Panc1 (cell line): ENCODE results near the gene SLC22A17. TPM values are rescaled to one million over a fixed set of nuclear protein-coding genes. Genes with fewer than 3 reads are reported as not detected.
"Not testable (repeated sequence)": the region's sequence is repeated elsewhere in the genome, so short reads cannot be mapped to it uniquely, and the experiment has no call there.

Experiments used
- ATAC-seq: fragments of 200-7000 bp; cut with Tn5 transposase; 2 replicates; pipeline ENCODE4 v1.9.1; 2020; ENCODE audit warnings: mild to moderate bottlenecking, moderate library complexity
- BruUV-seq: library from RNA; stranded (reverse); fragments of 400-500 nt; replicated peaks from 2 replicates; lab custom pipeline; 2021; lab: Mats Ljungman, UMichigan
- CTCF ChIA-PET: fragments of 300-600 bp; sonication (Branson Sonifier 250); formaldehyde crosslinking; loops from one replicate; lab custom pipeline; 2022; ENCODE audit warnings: antibody characterized with exemption; lab: Charles Lee
- POLR2A ChIA-PET: fragments of 300-600 bp; sonication (Branson Sonifier 250); formaldehyde crosslinking; loops from one replicate; lab custom pipeline; 2022; ENCODE audit warnings: antibody characterized with exemption; lab: Charles Lee
- DNase-seq: peaks from one replicate; pipeline ENCODE4 v3.0.0-alpha.2; 2010; ENCODE audit warnings: low read depth, low spot score
- H3K27ac ChIP-seq: 2 replicates; pipeline ENCODE4 v1.5.1; 2011; ENCODE audit warnings: mild to moderate bottlenecking, low read length, inconsistent platforms
- H3K27me3 ChIP-seq: fragments of 200-500 bp; sonication (Bioruptor generic); 2 replicates; pipeline ENCODE4 v1.6.0; 2014; ENCODE audit warnings: low read length, inconsistent platforms; ENCODE audit not compliant: control insufficient read depth, insufficient read depth
- H3K36me3 ChIP-seq: fragments of 200-500 bp; sonication (Bioruptor generic); 2 replicates; pipeline ENCODE4 v1.5.1; 2014; ENCODE audit warnings: inconsistent platforms, mild to moderate bottlenecking, low read length, moderate library complexity; ENCODE audit not compliant: control insufficient read depth, insufficient read depth
- H3K4me1 ChIP-seq: 2 replicates; pipeline ENCODE4 v1.5.1; 2011; ENCODE audit warnings: inconsistent platforms, mild to moderate bottlenecking, low read length, moderate library complexity; ENCODE audit not compliant: control insufficient read depth, insufficient read depth
- H3K4me3 ChIP-seq, 2 experiments: 2 replicates each; pipeline ENCODE4 v1.5.1; 2011 to 2012; ENCODE audit warnings: low read depth in 2 of 2, low read length in 2 of 2, mild to moderate bottlenecking in 2 of 2, inconsistent platforms in 1 of 2, moderate library complexity in 1 of 2
- H3K9me3 ChIP-seq: fragments of 200-500 bp; sonication (Bioruptor generic); 2 replicates; pipeline ENCODE4 v1.5.1; 2014; ENCODE audit warnings: low read depth, mild to moderate bottlenecking, inconsistent platforms, low read length, moderate library complexity; ENCODE audit not compliant: control insufficient read depth, insufficient read depth
- CTCF ChIP-seq: fragments of 450-650 bp; IDR thresholded peaks from 2 replicates; pipeline ENCODE4 v1.5.1; 2017; ENCODE audit warnings: mild to moderate bottlenecking
- POLR2AphosphoS5 ChIP-seq: IDR thresholded peaks from 2 replicates; pipeline ENCODE4 v1.6.1; 2012; ENCODE audit warnings: mild to moderate bottlenecking, low read depth, low read length, moderate library complexity
- REST ChIP-seq, 2 experiments: IDR thresholded peaks; 2 replicates each; pipeline ENCODE4 v1.6.1; 2011 to 2012; ENCODE audit warnings: low read depth in 2 of 2, control low read depth in 1 of 2, low read length in 1 of 2, mild to moderate bottlenecking in 1 of 2, moderate library complexity in 1 of 2; ENCODE audit not compliant: insufficient read depth in 1 of 2
- SIN3A ChIP-seq: IDR thresholded peaks from 2 replicates; pipeline ENCODE4 v1.6.1; 2012; ENCODE audit warnings: low read depth, mild to moderate bottlenecking, low read length, moderate library complexity, borderline replicate concordance; ENCODE audit not compliant: insufficient read depth
- TCF7L2 ChIP-seq: IDR thresholded peaks from 2 replicates; pipeline ENCODE4 v1.6.1; 2011; ENCODE audit warnings: mild to moderate bottlenecking, low read depth, low read length, inconsistent platforms
- in situ Hi-C: cut with HindIII; loops from 2 replicates; pipeline ENCODE4 v1.10.0; 2016; ENCODE audit warnings: low sequenced_read_pairs, low pct_unique_long_range_greater_than_20kb
- intact Hi-C: fragments of 100-400 bp; cut with micrococcal nuclease; formaldehyde crosslinking; loops from one replicate; pipeline ENCODE4 v1.10.0; 2022; ENCODE audit not compliant: unreplicated experiment
- total RNA-seq: library from RNA; stranded (reverse); gene quantifications from one replicate; pipeline ENCODE4 v1.2.1, GENCODE V29; 2021; ENCODE audit not compliant: unreplicated experiment

Gene SLC22A17
- total RNA-seq, 1 experiment from 2014 or later, result 3.2 TPM

- in situ Hi-C loops, result no loop called here
- no peaks in the 10 kb centered on the region for H3K4me1 ChIP-seq
- no TSS peak for BruUV-seq
- ChIA-PET POLR2A (interaction anchor here (0.7 kb wide), 1 partner anchor 19 kb away, joined by 3 read pairs; no protein-coding TSS in a partner anchor), CTCF (no interaction called here)
- no peak overlapping the region for H3K4me3 ChIP-seq
- no peak overlapping the region for H3K27ac ChIP-seq
- TF ChIP-seq TCF7L2, result no peak
- TF ChIP-seq SIN3A, result no peak
- TF ChIP-seq CTCF, result no peak
- no peak for TF ChIP-seq REST (IDR thresholded peaks at IDR 0.05; ENCODE audit: insufficient read depth in 1 of 2, low read depth in 2 of 2, low read length in 1 of 2)
- TF ChIP-seq POLR2AphosphoS5, result no peak
- ATAC-seq, result no peak
- no peaks in the 10 kb centered on the region for H3K9me3 ChIP-seq
- intact Hi-C loops, result no loop called here
- DNase-seq, result no peak
- H3K36me3 ChIP-seq, result no peaks in the 10 kb centered on the region
- no peaks in the 10 kb centered on the region for H3K27me3 ChIP-seq
These were observed 39.9 kb upstream of the SLC22A17 start for GRCh38 chr14:23392613-23393012.

GRCh38 chr14:23389871-23390270 lies 37.2 kb upstream of the SLC22A17 start:
- DNase-seq, BruUV-seq, H3K4me3 ChIP-seq, H3K9me3 ChIP-seq, H3K27me3 ChIP-seq, H3K27ac ChIP-seq, intact Hi-C loops, ATAC-seq, POLR2A ChIA-PET, H3K36me3 ChIP-seq, in situ Hi-C loops, H3K4me1 ChIP-seq, CTCF ChIA-PET: not testable (repeated sequence)

GRCh38 chr14:23389396-23389795 lies 36.7 kb upstream of the SLC22A17 start:
- H3K27ac ChIP-seq, result no peak overlapping the region
- H3K9me3 ChIP-seq, result no peaks in the 10 kb centered on the region
- H3K4me3 ChIP-seq, result no peak overlapping the region
- ATAC-seq (no peak), DNase-seq (no peak)
- no peaks in the 10 kb centered on the region for H3K4me1 ChIP-seq
- no peaks in the 10 kb centered on the region for H3K36me3 ChIP-seq
- in situ Hi-C loops (no loop called here), intact Hi-C loops (no loop called here)
- ChIA-PET CTCF (no interaction called here), POLR2A (no interaction called here)
- no peaks in the 10 kb centered on the region for H3K27me3 ChIP-seq
- BruUV-seq, result no TSS peak
- no peak for TF ChIP-seq REST (IDR thresholded peaks at IDR 0.05; ENCODE audit: insufficient read depth in 1 of 2, low read depth in 2 of 2, low read length in 1 of 2)
- no peak for TF ChIP-seq TCF7L2
- TF ChIP-seq POLR2AphosphoS5, result no peak
